Right cardiac atrium (tissue), 5 donors: ENCODE results near the gene WDR89. TPM values are rescaled to one million over a fixed set of nuclear protein-coding genes. Genes with fewer than 3 reads are reported as not detected.

Source experiments
- ATAC-seq, 2 donors: fragments of 200-7000 bp; cut with Tn5 transposase; one replicate each; pipeline versions ENCODE4 v1.8.0 to v1.9.1; 2020; ENCODE audit warnings: moderate library complexity in 2 of 2, mild to moderate bottlenecking in 1 of 2
- DNase-seq, 3 donors: peaks; one replicate each; pipeline ENCODE4 v3.0.0-alpha.2; 2020
- H3K27ac ChIP-seq: one replicate; pipeline ENCODE4 v1.5.1; 2013; ENCODE audit warnings: mild to moderate bottlenecking, low read length, control low read depth, moderate library complexity
- H3K27me3 ChIP-seq: one replicate; pipeline ENCODE4 v1.6.1; 2013; ENCODE audit not compliant: control insufficient read depth, insufficient read depth
- H3K4me1 ChIP-seq: one replicate; pipeline ENCODE4 v1.6.1; 2013; ENCODE audit warnings: low read length; ENCODE audit not compliant: control insufficient read depth, insufficient read depth
- H3K4me3 ChIP-seq: one replicate; pipeline ENCODE4 v1.5.1; 2013; ENCODE audit warnings: low read length, control low read depth
- H3K9me3 ChIP-seq: one replicate; pipeline ENCODE4 v1.6.1; 2013; ENCODE audit warnings: low read length; ENCODE audit not compliant: control insufficient read depth
- WGBS: extraction: QIAGEN DNeasy Blood & Tissue Kit; methylation state at CpG from one replicate; pipeline ENCODE4 v1.1.7; 2013; 5-methylcytosine and 5-hydroxymethylcytosine counted together
- intact Hi-C, 4 donors: fragments of 100-400 bp; cut with DNase I; formaldehyde crosslinking; loops; one replicate each; pipeline versions ENCODE4 v1.11.0 to v1.14.0; 2022 to 2023
- polyA plus RNA-seq: library from polyadenylated mRNA; stranded (reverse); fragments of 200-250 nt; gene quantifications from one replicate; pipeline ENCODE4 v1.2.3, GENCODE V29; 2013
- total RNA-seq, 4 donors: library from RNA; stranded (reverse); fragmentation: NEBNext Ultra II Directional; extraction: Animal tissue kit (Norgen Biotek cat#: 25700); gene quantifications; one replicate each; pipeline ENCODE4 v1.2.1, GENCODE V29; 2021
- donor health status: healthy with polysubstance abuse.
- donor health status: DM: no; HTN: yes; CAD: no.
- donor health status: DM: no; HTN: no; CAD: no.
- donor health status: DM: no; HTN: yes; CAD: no; lungs with severe emphysema.
- donor health status: DM: yes; HTN: yes; CAD: no.

The WDR89 gene
- total and polyA plus RNA-seq, 5 donors = 3.2 to 8.8 (median 7.1) TPM

- intact Hi-C loops = no loop called here
- H3K9me3 ChIP-seq = no peaks in the 10 kb centered on the region
- DNase-seq (no peak), ATAC-seq (no peak)
- H3K4me1 ChIP-seq = no peaks in the 10 kb centered on the region
- WGBS = 74% methylated on average over 8 of the region's 8 CpGs
- H3K27ac ChIP-seq = no peak overlapping the region
- no peak overlapping the region for H3K4me3 ChIP-seq
- H3K27me3 ChIP-seq = no peaks in the 10 kb centered on the region
Measured at GRCh38 chr14:63547798-63548335, 93.8 kb downstream of the WDR89 start.

Other genes with a start within 250 kb of the WDR89 start
- 10 to 100 TPM; 35.7 to 38.4 (median 36.6) TPM for gene PPP2R5E, start 98.5 kb downstream of the WDR89 start, total RNA-seq
- 10.3 TPM for gene PPP2R5E, start 98.5 kb downstream of the WDR89 start, polyA plus RNA-seq
- gene SGPP1, start 86.2 kb upstream of the WDR89 start, total RNA-seq = 1 to 10 TPM; 7.5 to 9.1 (median 7.9) TPM
- gene SGPP1, start 86.2 kb upstream of the WDR89 start, polyA plus RNA-seq = 5.4 TPM
- gene SYNE2, start 211.1 kb upstream of the WDR89 start, total RNA-seq = 100 to 1,000 TPM in 3 of 4 donors, 10 to 100 TPM in 1; 83.7 to 229 (median 157) TPM
- gene SYNE2, start 211.1 kb upstream of the WDR89 start, polyA plus RNA-seq = 189 TPM